HFFc6 (cell line): ENCODE measurements around the gene CDC20. TPM values are rescaled to one million over a fixed set of nuclear protein-coding genes. Genes with fewer than 3 reads are reported as not detected.

Source experiments
- DNase-seq: peaks from one replicate; pipeline ENCODE4 v3.0.0-alpha.2; 2018
- H3K27ac Mint-ChIP-seq: 2 replicates; pipeline ENCODE4 v1.8.0; 2020; ENCODE audit warnings: mild to moderate bottlenecking, mixed read lengths
- H3K27me3 Mint-ChIP-seq: 2 replicates; pipeline ENCODE4 v1.8.0; 2021; ENCODE audit warnings: mild to moderate bottlenecking, moderate library complexity, mixed read lengths; ENCODE audit not compliant: insufficient read depth
- H3K36me3 Mint-ChIP-seq: 2 replicates; pipeline ENCODE4 v1.8.0; 2021; ENCODE audit warnings: low read depth, mixed read lengths
- H3K4me1 Mint-ChIP-seq: 2 replicates; pipeline ENCODE4 v1.8.0; 2020; ENCODE audit warnings: low read depth, mixed read lengths
- H3K4me3 Mint-ChIP-seq: 2 replicates; pipeline ENCODE4 v1.8.0; 2020; ENCODE audit warnings: mild to moderate bottlenecking, moderate library complexity, mixed read lengths
- H3K9me3 Mint-ChIP-seq: 2 replicates; pipeline ENCODE4 v1.8.0; 2020; ENCODE audit warnings: mild to moderate bottlenecking, mixed read lengths
- CTCF ChIP-seq: fragments of 200-600 bp; sonication (generic); IDR thresholded peaks from 2 replicates; pipeline ENCODE4 v1.5.0; 2021; ENCODE audit warnings: antibody characterized with exemption, mild to moderate bottlenecking
- total RNA-seq, 6 experiments: library from RNA; stranded (reverse); fragmentation: NEBNext Ultra II Directional; extraction: Animal tissue kit (Norgen Biotek cat#: 25700); gene quantifications; 2 replicates in 1 of 6; 3 replicates in 5 of 6; pipeline ENCODE4 v1.2.3, GENCODE V29; 2021

Gene CDC20
- total RNA-seq, 6 experiments from 2014 or later, result 87.0 to 221 (median 183) TPM

GRCh38 chr1:43359696-43360095 lies 915 bp downstream of the CDC20 start:
- TF ChIP-seq CTCF, result no peak
- peak overlapping the region; percentile 95 for H3K4me3 Mint-ChIP-seq
- peaks cover 78% of the 10 kb centered on the region for H3K4me1 Mint-ChIP-seq
- no peaks in the 10 kb centered on the region for H3K9me3 Mint-ChIP-seq
- peaks cover 6% of the 10 kb centered on the region for H3K27me3 Mint-ChIP-seq
- no peak for DNase-seq
- H3K27ac Mint-ChIP-seq, result peak overlapping the region; percentile 95
- peaks cover 56% of the 10 kb centered on the region for H3K36me3 Mint-ChIP-seq

- DNase-seq, result no peak
- no peaks in the 10 kb centered on the region for H3K9me3 Mint-ChIP-seq
- H3K27ac Mint-ChIP-seq, result peak overlapping the region; percentile 64
- H3K27me3 Mint-ChIP-seq, result peaks cover 6% of the 10 kb centered on the region
- peak overlapping the region; percentile 95 for H3K4me3 Mint-ChIP-seq
- peaks cover 83% of the 10 kb centered on the region for H3K4me1 Mint-ChIP-seq
- TF ChIP-seq CTCF, result no peak
- H3K36me3 Mint-ChIP-seq, result peaks cover 64% of the 10 kb centered on the region
Measured at GRCh38 chr1:43360616-43361015, 1.8 kb downstream of the CDC20 start.

GRCh38 chr1:43363283-43363934 lies 4.6 kb downstream of the CDC20 start:
- H3K36me3 Mint-ChIP-seq, result peaks cover 63% of the 10 kb centered on the region
- TF ChIP-seq CTCF, result no peak

GRCh38 chr1:43363935-43364525 lies 5.2 kb downstream of the CDC20 start:
- TF ChIP-seq CTCF, result no peak
- Mint-ChIP-seq H3K27ac (peak overlapping the region; percentile 60), H3K36me3 (peaks cover 69% of the 10 kb centered on the region), H3K27me3 (peaks cover 3% of the 10 kb centered on the region; the same call in 1 of the 2 replicates), H3K4me3 (no peak overlapping the region), H3K9me3 (no peaks in the 10 kb centered on the region), H3K4me1 (peaks cover 81% of the 10 kb centered on the region)
- no peak for DNase-seq

More at GRCh38 chr1:43363283-43363934, 4.6 kb downstream of the CDC20 start:
- Mint-ChIP-seq H3K9me3 (no peaks in the 10 kb centered on the region), H3K4me3 (no peak overlapping the region), H3K27me3 (peaks cover 6% of the 10 kb centered on the region), H3K4me1 (peaks cover 75% of the 10 kb centered on the region), H3K27ac (peak overlapping the region; percentile 60)
- no peak for DNase-seq

- H3K27me3 Mint-ChIP-seq, result peaks cover 1% of the 10 kb centered on the region; the same call in 1 of the 2 replicates
- H3K36me3 Mint-ChIP-seq, result peaks cover 59% of the 10 kb centered on the region
- peak overlapping the region; percentile 93 for H3K4me3 Mint-ChIP-seq
- no peaks in the 10 kb centered on the region for H3K9me3 Mint-ChIP-seq
- peak overlapping the region; percentile 90 for H3K27ac Mint-ChIP-seq
- DNase-seq, result no peak
- H3K4me1 Mint-ChIP-seq, result peaks cover 68% of the 10 kb centered on the region
- no peak for TF ChIP-seq CTCF
Measured at GRCh38 chr1:43365678-43366077, 6.9 kb downstream of the CDC20 start.
